ENCODE measurements around the gene TCL1B. TPM values are rescaled to one million over a fixed set of nuclear protein-coding genes. Genes with fewer than 3 reads are reported as not detected.

The TCL1B gene
- total RNA-seq, 3 donors from 2014 or later: not detected

- no peaks in the 10 kb centered on the region for H3K9me3 ChIP-seq
- no peak for ATAC-seq
- H3K4me3 ChIP-seq: no peak overlapping the region
- intact Hi-C loops (cut with DNase I, micrococcal nuclease): no loop called here
- no peaks in the 10 kb centered on the region for H3K4me1 ChIP-seq (ENCODE audit: low read depth)
- TF ChIP-seq CTCF (IDR thresholded peaks at IDR 0.05): no peak
- no peak for DNase-seq
- no peaks in the 10 kb centered on the region for H3K36me3 ChIP-seq (ENCODE audit: low read depth)
Observed at GRCh38 chr14:95668235-95668772, 17.9 kb upstream of the TCL1B start.

- TF ChIP-seq CTCF (IDR thresholded peaks at IDR 0.05): no peak
- DNase-seq (no peak), ATAC-seq (no peak)
- intact Hi-C loops (cut with DNase I, micrococcal nuclease): no loop called here
- H3K4me1 ChIP-seq (ENCODE audit: low read depth): no peaks in the 10 kb centered on the region
- H3K9me3 ChIP-seq: no peaks in the 10 kb centered on the region
- no peaks in the 10 kb centered on the region for H3K36me3 ChIP-seq (ENCODE audit: low read depth)
- H3K4me3 ChIP-seq: no peak overlapping the region
Observed at GRCh38 chr14:95674613-95675012, 11.6 kb upstream of the TCL1B start.

- no peaks in the 10 kb centered on the region for H3K9me3 ChIP-seq
- DNase-seq (no peak), ATAC-seq (no peak)
- no peaks in the 10 kb centered on the region for H3K36me3 ChIP-seq (ENCODE audit: low read depth)
- intact Hi-C loops (cut with DNase I, micrococcal nuclease): no loop called here
- no peak for TF ChIP-seq CTCF (IDR thresholded peaks at IDR 0.05)
- no peaks in the 10 kb centered on the region for H3K4me1 ChIP-seq (ENCODE audit: low read depth)
- no peak overlapping the region for H3K4me3 ChIP-seq
Observed at GRCh38 chr14:95675486-95675885, 10.7 kb upstream of the TCL1B start.

GRCh38 chr14:95677179-95677835 is 8.9 kb upstream of the TCL1B start:
- no peak for TF ChIP-seq CTCF (IDR thresholded peaks at IDR 0.05)
- no peaks in the 10 kb centered on the region for H3K4me1 ChIP-seq (ENCODE audit: low read depth)
- DNase-seq (no peak), ATAC-seq (no peak)
- no peaks in the 10 kb centered on the region for H3K9me3 ChIP-seq
- H3K4me3 ChIP-seq: no peak overlapping the region
- intact Hi-C loops (cut with DNase I, micrococcal nuclease): no loop called here
- no peaks in the 10 kb centered on the region for H3K36me3 ChIP-seq (ENCODE audit: low read depth)

GRCh38 chr14:95679148-95679815 is 6.9 kb upstream of the TCL1B start:
- ATAC-seq: no peak
- H3K4me3 ChIP-seq: no peak overlapping the region
- intact Hi-C loops (cut with DNase I, micrococcal nuclease): no loop called here
- no peaks in the 10 kb centered on the region for H3K36me3 ChIP-seq (ENCODE audit: low read depth)
- no peak for DNase-seq
- TF ChIP-seq CTCF (IDR thresholded peaks at IDR 0.05): no peak
- H3K9me3 ChIP-seq: no peaks in the 10 kb centered on the region
- H3K4me1 ChIP-seq (ENCODE audit: low read depth): no peaks in the 10 kb centered on the region
